ENCODE results near the gene SMG5.

DNA sequence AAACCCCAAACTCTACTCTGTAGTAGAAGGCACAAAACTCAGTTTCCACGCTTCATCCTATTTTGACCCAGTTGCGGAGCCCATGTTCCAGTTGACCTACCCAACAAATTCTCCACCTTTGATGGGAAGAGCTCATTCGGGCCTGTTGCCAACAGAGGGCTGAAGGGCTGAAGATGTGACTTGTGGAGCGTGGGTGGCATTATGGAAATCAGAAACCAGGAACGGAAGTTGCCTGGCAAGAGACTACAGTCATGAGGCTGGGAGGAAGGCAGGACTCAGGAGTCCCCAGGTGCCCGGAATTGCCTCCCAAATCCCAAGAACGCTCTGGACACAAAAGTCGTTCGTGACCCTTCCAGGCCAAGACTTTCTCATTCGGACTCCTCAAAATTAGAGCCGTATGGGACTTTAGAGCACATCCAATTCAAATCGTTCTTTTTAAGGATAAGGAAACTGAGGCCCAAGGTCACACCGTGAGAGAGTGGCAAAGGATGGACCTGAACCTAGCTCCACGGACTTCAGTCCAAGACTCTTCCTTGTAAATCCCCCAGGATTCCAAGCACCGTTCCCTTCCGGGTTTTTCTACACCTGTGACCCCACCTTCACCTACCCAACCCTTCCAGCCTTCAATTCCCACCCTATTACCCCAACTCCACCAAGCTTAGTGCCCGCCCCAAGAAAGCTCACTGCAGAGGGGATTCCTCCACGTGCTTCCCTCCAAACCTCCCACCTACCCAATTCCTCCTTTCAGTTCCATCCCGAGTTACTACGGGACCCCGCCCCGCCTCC, 739 bp downstream of the SMG5 start:
- TF ChIP-seq, protein P1, sequence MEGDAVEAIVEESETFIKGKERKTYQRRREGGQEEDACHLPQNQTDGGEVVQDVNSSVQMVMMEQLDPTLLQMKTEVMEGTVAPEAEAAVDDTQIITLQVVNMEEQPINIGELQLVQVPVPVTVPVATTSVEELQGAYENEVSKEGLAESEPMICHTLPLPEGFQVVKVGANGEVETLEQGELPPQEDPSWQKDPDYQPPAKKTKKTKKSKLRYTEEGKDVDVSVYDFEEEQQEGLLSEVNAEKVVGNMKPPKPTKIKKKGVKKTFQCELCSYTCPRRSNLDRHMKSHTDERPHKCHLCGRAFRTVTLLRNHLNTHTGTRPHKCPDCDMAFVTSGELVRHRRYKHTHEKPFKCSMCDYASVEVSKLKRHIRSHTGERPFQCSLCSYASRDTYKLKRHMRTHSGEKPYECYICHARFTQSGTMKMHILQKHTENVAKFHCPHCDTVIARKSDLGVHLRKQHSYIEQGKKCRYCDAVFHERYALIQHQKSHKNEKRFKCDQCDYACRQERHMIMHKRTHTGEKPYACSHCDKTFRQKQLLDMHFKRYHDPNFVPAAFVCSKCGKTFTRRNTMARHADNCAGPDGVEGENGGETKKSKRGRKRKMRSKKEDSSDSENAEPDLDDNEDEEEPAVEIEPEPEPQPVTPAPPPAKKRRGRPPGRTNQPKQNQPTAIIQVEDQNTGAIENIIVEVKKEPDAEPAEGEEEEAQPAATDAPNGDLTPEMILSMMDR (conservative IDR thresholded peaks at IDR 0.05; ENCODE audit: low read length) = no peak
- TF ChIP-seq EZH2phosphoT487 (IDR thresholded peaks at IDR 0.05; ENCODE audit: borderline replicate concordance) = no peak

Data from Loucy (cell line).